GM20000 (cell line): Measurements from ENCODE around the gene S1PR4.

Source experiments
- DNase-seq: peaks from one replicate; pipeline ENCODE4 v3.0.0; 2012; ENCODE audit warnings: low spot score
- TF ChIP-seq, protein P1 (sequence below): IDR thresholded peaks from 2 replicates; pipeline ENCODE4 v1.5.1; 2012; ENCODE audit warnings: mild to moderate bottlenecking, control low read depth; ENCODE audit errors: extremely low read depth, missing control alignments

Gene S1PR4

DNA sequence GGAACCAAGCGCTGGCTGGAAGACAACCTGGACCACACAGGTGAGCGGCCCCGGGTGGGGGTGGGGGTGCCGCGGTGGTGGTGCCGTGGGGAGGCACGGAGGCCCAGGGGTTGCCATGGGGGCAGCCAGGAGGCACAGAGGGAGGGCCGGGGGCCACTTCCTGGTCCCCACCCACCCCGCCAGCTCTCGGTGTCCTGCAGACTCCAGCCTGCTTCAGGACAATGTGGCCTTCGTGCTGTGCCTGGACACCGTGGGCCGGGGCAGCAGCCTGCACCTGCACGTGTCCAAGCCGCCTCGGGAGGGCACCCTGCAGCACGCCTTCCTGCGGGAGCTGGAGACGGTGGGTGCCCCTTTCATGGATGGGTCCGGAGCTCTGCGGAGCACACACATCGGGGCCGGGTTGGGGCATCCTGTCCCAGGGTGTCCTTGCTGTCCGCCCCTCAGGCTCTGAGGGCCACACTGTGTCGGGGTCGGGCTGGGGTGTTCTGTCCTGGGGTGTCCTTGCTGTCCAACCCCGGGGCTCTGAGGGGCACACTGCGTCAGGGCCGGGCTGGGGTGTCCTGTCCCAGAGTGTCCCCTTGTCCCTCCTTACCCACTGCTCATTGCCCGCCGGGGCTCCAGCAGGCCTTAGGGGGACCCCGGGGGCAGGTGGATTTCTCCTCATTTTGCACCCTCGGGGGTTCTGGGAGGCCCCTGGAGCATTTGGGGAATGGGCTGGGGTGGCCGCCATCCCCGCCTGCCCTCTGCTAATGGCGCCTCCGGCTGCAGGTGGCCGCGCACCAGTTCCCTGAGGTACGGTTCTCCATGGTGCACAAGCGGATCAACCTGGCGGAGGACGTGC lies 25.5 kb downstream of the S1PR4 start:
- DNase-seq, result no peak
- TF ChIP-seq, protein P1, sequence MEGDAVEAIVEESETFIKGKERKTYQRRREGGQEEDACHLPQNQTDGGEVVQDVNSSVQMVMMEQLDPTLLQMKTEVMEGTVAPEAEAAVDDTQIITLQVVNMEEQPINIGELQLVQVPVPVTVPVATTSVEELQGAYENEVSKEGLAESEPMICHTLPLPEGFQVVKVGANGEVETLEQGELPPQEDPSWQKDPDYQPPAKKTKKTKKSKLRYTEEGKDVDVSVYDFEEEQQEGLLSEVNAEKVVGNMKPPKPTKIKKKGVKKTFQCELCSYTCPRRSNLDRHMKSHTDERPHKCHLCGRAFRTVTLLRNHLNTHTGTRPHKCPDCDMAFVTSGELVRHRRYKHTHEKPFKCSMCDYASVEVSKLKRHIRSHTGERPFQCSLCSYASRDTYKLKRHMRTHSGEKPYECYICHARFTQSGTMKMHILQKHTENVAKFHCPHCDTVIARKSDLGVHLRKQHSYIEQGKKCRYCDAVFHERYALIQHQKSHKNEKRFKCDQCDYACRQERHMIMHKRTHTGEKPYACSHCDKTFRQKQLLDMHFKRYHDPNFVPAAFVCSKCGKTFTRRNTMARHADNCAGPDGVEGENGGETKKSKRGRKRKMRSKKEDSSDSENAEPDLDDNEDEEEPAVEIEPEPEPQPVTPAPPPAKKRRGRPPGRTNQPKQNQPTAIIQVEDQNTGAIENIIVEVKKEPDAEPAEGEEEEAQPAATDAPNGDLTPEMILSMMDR, result no peak

DNA sequence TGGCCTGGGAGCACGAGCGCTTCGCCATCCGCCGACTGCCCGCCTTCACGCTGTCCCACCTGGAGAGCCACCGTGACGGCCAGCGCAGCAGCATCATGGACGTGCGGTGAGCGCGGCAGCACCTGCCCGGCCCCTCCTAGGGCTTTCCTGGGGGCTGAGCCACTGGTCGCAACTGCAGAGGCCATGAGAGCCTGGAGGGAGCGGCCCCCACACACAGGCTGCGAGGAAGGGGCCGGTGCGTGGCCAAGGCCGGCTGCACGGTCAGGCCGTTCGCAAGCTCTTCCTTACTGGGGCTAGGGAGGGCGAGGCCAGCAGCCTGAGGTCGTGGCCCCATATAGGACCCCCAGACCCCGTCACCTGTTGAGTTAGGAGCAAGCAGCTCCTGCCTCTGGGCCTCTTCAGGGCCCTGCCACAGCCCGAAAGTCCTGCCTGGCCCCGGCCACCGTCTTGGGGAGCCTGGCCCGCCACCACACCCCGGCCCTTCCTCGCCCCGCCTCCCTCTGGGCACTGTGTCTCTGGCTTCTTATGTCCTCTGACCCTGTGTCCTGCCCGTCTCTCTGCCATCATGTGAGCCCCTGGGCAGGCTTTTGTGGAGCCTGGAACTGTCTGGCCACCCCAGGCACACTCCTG lies 26.2 kb downstream of the S1PR4 start:
- no peak for DNase-seq
- TF ChIP-seq, protein P1, result no peak

DNA sequence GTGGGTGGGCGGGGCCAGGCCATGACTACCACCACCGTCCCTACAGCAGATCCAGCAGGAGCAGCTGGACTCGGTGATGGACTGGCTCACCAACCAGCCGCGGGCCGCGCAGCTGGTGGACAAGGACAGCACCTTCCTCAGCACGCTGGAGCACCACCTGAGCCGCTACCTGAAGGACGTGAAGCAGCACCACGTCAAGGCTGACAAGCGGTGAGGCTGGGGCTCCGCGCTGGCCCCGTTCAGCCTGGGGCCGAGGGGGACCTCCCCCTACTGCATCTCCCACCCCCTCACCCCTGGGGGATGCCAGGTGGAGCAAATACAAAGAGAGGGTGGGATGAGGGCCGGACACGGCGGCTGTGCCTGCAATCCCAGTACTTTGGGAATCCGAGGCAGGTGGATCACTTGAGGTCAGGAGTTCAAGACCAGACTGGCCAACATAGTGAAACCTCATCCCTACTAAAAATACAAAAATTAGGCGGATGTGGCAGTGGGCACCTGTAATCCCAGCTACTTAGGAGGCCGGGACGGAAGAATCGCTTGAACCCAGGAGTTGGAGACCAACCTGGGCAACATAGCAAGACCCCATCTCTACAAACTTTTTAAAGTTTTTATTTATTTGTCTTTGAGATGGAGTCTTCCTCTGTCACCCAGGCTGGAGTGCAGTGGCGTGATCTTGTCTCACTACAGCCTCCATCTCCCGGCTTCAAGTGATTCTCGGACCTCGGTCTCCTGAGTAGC lies 27.8 kb downstream of the S1PR4 start:
- no peak for DNase-seq
- TF ChIP-seq, protein P1, result no peak

DNA sequence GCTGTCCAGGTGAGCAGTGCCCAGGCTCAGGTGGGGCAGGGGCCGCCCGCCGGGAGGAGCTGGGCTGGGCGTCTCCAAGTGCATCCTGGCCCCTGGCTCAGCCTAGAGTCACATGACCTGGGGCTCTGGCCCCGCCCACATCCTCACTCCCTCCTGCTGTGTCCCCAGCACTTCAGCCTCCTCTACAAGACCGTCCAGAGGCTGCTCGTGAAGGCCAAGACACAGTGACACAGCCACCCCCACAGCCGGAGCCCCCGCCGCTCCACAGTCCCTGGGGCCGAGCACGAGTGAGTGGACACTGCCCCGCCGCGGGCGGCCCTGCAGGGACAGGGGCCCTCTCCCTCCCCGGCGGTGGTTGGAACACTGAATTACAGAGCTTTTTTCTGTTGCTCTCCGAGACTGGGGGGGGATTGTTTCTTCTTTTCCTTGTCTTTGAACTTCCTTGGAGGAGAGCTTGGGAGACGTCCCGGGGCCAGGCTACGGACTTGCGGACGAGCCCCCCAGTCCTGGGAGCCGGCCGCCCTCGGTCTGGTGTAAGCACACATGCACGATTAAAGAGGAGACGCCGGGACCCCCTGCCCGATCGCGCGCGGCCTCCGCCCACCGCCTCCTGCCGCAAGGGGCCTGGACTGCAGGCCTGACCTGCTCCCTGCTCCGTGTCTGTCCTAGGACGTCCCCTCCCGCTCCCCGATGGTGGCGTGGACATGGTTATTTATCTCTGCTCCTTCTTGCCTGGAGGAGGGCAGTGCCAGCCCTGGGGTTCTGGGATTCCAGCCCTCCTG lies 29.1 kb downstream of the S1PR4 start:
- TF ChIP-seq, protein P1, result no peak
- DNase-seq, result no peak

DNA sequence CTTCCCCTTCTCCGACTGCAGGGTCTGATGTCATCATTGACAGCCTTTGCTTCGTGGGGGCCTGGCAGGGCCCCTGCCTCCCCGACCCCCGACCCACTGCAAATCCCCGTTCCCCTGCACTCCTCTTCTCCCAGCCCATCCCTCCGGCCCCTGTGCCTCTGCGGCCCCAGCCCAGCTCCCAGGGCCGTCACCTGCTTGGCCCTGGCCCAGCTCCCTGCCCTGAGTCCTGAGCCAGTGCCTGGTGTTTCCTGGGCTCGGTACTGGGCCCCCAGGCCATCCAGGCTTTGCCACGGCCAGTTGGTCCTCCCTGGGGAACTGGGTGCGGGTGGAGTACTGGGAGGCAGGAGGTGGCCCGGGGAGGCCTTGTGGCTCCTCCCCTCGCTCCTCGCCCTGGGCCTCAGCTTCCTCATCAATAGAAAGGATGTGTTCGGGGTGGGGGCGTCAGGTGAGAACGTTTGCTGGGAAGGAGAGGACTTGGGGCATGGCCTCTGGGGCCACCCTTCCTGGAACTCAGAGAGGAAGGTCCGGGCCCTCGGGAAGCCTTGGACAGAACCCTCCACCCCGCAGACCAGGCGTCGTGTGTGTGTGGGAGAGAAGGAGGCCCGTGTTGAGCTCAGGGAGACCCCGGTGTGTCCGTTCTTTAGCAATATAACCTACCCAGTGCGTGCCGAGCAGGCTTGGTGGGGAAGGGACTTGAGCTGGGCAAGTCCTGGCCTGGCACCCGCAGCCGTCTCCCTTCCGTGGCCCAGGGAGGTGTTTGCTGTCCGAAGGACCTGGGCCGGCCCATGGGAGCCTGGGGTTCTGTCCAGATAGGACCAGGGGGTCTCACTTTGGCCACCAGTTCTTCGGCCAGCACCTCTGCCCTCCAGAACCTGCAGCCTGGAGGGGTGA lies 30.0 kb downstream of the S1PR4 start:
- no peak for DNase-seq
- TF ChIP-seq, protein P1, result no peak

DNA sequence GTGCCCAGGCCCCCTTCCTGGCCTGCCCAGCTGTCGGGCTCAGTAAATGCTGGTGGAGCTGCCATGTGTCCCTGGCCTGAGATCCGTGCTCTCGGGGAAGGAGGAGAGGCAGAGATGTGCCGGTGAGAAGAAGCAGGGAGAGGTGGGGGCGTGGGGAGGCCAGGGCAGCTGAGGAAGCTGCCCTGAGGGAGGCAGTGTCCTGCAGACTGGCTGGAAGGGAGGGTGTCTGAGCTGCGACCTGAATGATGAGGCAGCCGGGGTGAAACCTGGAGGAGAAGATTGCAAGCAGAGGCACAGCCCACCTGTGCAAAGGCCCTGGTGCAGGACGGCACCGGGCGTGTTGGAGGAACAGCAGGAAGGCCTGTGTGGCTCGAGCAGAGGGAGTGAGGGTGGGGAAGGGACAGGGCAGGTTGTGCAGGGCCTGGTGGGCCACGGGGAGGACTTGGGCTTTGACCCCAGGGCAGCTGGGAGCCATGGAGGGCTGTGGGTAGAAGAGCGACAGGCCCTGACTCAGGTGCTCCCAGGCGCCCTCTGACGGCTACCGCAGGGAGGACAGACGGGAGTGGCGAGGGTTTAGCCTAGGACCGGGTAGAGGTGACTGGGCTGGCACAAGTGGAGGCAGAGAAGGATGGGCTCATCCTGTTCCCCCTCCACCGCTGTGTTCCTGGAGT lies 31.9 kb downstream of the S1PR4 start:
- DNase-seq, result peak; percentile 89
- TF ChIP-seq, protein P1, result peak; percentile 66
